Bronchial epithelial cell (primary cell): ENCODE results near the gene CEBPE. TPM values are rescaled to one million over a fixed set of nuclear protein-coding genes. Genes with fewer than 3 reads are reported as not detected.

ENCODE experiments used
- DNase-seq: peaks from one replicate; pipeline ENCODE4 v3.0.0-alpha.2; 2010; ENCODE audit warnings: low read depth
- FAIRE-seq: peaks from 2 replicates; lab custom pipeline; 2011; peaks lifted over from hg19 to GRCh38; lab: Jason Lieb, UNC
- H3K27me3 ChIP-seq: 2 replicates; pipeline ENCODE4 v1.5.1; 2011; ENCODE audit warnings: low read length; ENCODE audit not compliant: control insufficient read depth, insufficient read depth
- H3K36me3 ChIP-seq: 2 replicates; pipeline ENCODE4 v1.5.1; 2011; ENCODE audit warnings: low read length; ENCODE audit not compliant: control insufficient read depth, insufficient read depth
- H3K4me3 ChIP-seq: 2 replicates; pipeline ENCODE4 v1.5.1; 2011; ENCODE audit warnings: mild to moderate bottlenecking, low read depth, low read length, control low read depth
- CTCF ChIP-seq: IDR thresholded peaks from 2 replicates; pipeline ENCODE4 v1.5.1; 2011; ENCODE audit warnings: mild to moderate bottlenecking, moderate library complexity, low read length, control low read depth, inconsistent platforms; ENCODE audit not compliant: insufficient read depth, severe bottlenecking
- total RNA-seq: library from RNA; depleted of rRNA; stranded (reverse); fragments of >200 nt; gene quantifications from 2 replicates; pipeline ENCODE4 v1.2.1, GENCODE V29; 2014

The CEBPE gene
- total RNA-seq, 1 donor from 2014 or later: not detected

GRCh38 chr14:23163830-23164229, 44.8 kb upstream of the CEBPE start:
- no peak for FAIRE-seq
- Histone ChIP-seq H3K27me3 (no peaks in the 10 kb centered on the region), H3K36me3 (no peaks in the 10 kb centered on the region), H3K4me3 (no peak overlapping the region)
- no peak for DNase-seq
- no peak for TF ChIP-seq CTCF

GRCh38 chr14:23162800-23163199, 43.7 kb upstream of the CEBPE start:
- TF ChIP-seq CTCF: no peak
- no peaks in the 10 kb centered on the region for H3K36me3 ChIP-seq
- DNase-seq: no peak
- no peak for FAIRE-seq
- H3K27me3 ChIP-seq: no peaks in the 10 kb centered on the region
- H3K4me3 ChIP-seq: no peak overlapping the region

GRCh38 chr14:23162005-23162404, 43.0 kb upstream of the CEBPE start:
- no peaks in the 10 kb centered on the region for H3K36me3 ChIP-seq
- FAIRE-seq (no peak), DNase-seq (no peak)
- H3K27me3 ChIP-seq: no peaks in the 10 kb centered on the region
- no peak for TF ChIP-seq CTCF
- H3K4me3 ChIP-seq: no peak overlapping the region

GRCh38 chr14:23160924-23161522, 42.0 kb upstream of the CEBPE start:
- FAIRE-seq: no peak
- DNase-seq: peak; percentile 91

GRCh38 chr14:23159532-23159931, 40.5 kb upstream of the CEBPE start:
- TF ChIP-seq CTCF: no peak
- no peaks in the 10 kb centered on the region for H3K27me3 ChIP-seq
- H3K4me3 ChIP-seq: no peak overlapping the region
- FAIRE-seq: no peak
- no peaks in the 10 kb centered on the region for H3K36me3 ChIP-seq
- no peak for DNase-seq

More at GRCh38 chr14:23160924-23161522, 42.0 kb upstream of the CEBPE start:
- H3K36me3 ChIP-seq: no peaks in the 10 kb centered on the region
- no peak overlapping the region for H3K4me3 ChIP-seq
- no peaks in the 10 kb centered on the region for H3K27me3 ChIP-seq
- TF ChIP-seq CTCF: no peak

- H3K27me3 ChIP-seq: no peaks in the 10 kb centered on the region
- no peak for TF ChIP-seq CTCF
- DNase-seq: no peak
- no peaks in the 10 kb centered on the region for H3K36me3 ChIP-seq
- no peak overlapping the region for H3K4me3 ChIP-seq
- FAIRE-seq: no peak
These were observed 39.7 kb upstream of the CEBPE start for GRCh38 chr14:23158779-23159178.
